EH (cell line): ENCODE measurements around the gene PC.
A peak's percentile ranks its signal among the peaks of the same experiment; 100 is the strongest.

Experiments used
- DNase-seq: peaks from one replicate; pipeline ENCODE4 v3.0.0-alpha.2; 2015; ENCODE audit warnings: low read depth

The PC gene

GRCh38 chr11:66951927-66952337 is 6.3 kb downstream of the PC start:
- DNase-seq, result peak; percentile 51

GRCh38 chr11:66951135-66951534 is 7.0 kb downstream of the PC start:
- no peak for DNase-seq

- DNase-seq, result peak; percentile 87
Measured at GRCh38 chr11:66950112-66950535, 8.1 kb downstream of the PC start.

GRCh38 chr11:66938582-66939135 is 19.5 kb downstream of the PC start:
- DNase-seq, result no peak

- DNase-seq, result no peak
Measured at GRCh38 chr11:66937193-66937733, 20.9 kb downstream of the PC start.

GRCh38 chr11:66936311-66936711 is 21.9 kb downstream of the PC start:
- DNase-seq, result peak; percentile 88

GRCh38 chr11:66934950-66935779 is 23.0 kb downstream of the PC start:
- DNase-seq, result peak; percentile 48

GRCh38 chr11:66933531-66933930 is 24.7 kb downstream of the PC start:
- DNase-seq, result peak; percentile 52

GRCh38 chr11:66932543-66932942 is 25.6 kb downstream of the PC start:
- DNase-seq, result no peak

GRCh38 chr11:66929753-66930152 is 28.4 kb downstream of the PC start:
- DNase-seq, result no peak

GRCh38 chr11:66924272-66924671 is 33.9 kb downstream of the PC start:
- DNase-seq, result no peak

- no peak for DNase-seq
Measured at GRCh38 chr11:66922551-66922950, 35.6 kb downstream of the PC start.

- DNase-seq, result no peak
Measured at GRCh38 chr11:66920978-66921784, 37.0 kb downstream of the PC start.

GRCh38 chr11:66919923-66920322 is 38.3 kb downstream of the PC start:
- no peak for DNase-seq

- no peak for DNase-seq
Measured at GRCh38 chr11:66918741-66919140, 39.4 kb downstream of the PC start.

GRCh38 chr11:66915866-66916265 is 42.3 kb downstream of the PC start:
- DNase-seq, result no peak

- DNase-seq, result no peak
Measured at GRCh38 chr11:66915046-66915832, 42.9 kb downstream of the PC start.

- no peak for DNase-seq
Measured at GRCh38 chr11:66914505-66914904, 43.7 kb downstream of the PC start.

GRCh38 chr11:66912911-66913310 is 45.3 kb downstream of the PC start:
- no peak for DNase-seq

GRCh38 chr11:66912361-66912760 is 45.8 kb downstream of the PC start:
- DNase-seq, result no peak

- no peak for DNase-seq
Measured at GRCh38 chr11:66910669-66911068, 47.5 kb downstream of the PC start.

- no peak for DNase-seq
Measured at GRCh38 chr11:66910016-66910415, 48.2 kb downstream of the PC start.
